C4-2B (cell line): ENCODE results near the gene ACVR2B.

Experiments
- CTCF ChIP-seq: fragments of 450-650 bp; conservative IDR thresholded peaks from 2 replicates; pipeline ENCODE4 v1.5.1; 2017; ENCODE audit warnings: mild to moderate bottlenecking
- ZFX ChIP-seq: fragments of 450-650 bp; IDR thresholded peaks from 2 replicates; pipeline ENCODE4 v1.6.1; 2017

- TF ChIP-seq CTCF = no peak
- no peak for TF ChIP-seq ZFX
Measured at GRCh38 chr3:38454884-38455638, 1.4 kb downstream of the ACVR2B start.
